HEK293T (cell line): ENCODE measurements around the gene CRAMP1.

Source experiments
- BHLHE40 ChIP-seq: fragments of 450-650 bp; IDR thresholded peaks from 2 replicates; pipeline ENCODE4 v1.6.1; 2016; ENCODE audit warnings: mild to moderate bottlenecking, moderate library complexity, borderline replicate concordance
- CTBP1 ChIP-seq: fragments of 450-650 bp; IDR thresholded peaks from 2 replicates; pipeline ENCODE4 v1.6.1; 2016; ENCODE audit warnings: borderline replicate concordance
- ELF4 ChIP-seq: fragments of 450-650 bp; IDR thresholded peaks from 2 replicates; pipeline ENCODE4 v1.6.1; 2017; ENCODE audit warnings: antibody characterized with exemption
- FOXM1 ChIP-seq: fragments of 450-650 bp; IDR thresholded peaks from 2 replicates; pipeline ENCODE4 v1.6.1; 2017; ENCODE audit warnings: mild to moderate bottlenecking, borderline replicate concordance
- HDGF ChIP-seq: fragments of 450-650 bp; IDR thresholded peaks from 2 replicates; pipeline ENCODE4 v1.6.1; 2017; ENCODE audit warnings: antibody characterized with exemption, borderline replicate concordance
- L3MBTL2 ChIP-seq: fragments of 450-650 bp; conservative IDR thresholded peaks from 2 replicates; pipeline ENCODE4 v1.6.1; 2016; ENCODE audit warnings: mild to moderate bottlenecking
- SP1 ChIP-seq: fragments of 450-650 bp; IDR thresholded peaks from 2 replicates; pipeline ENCODE4 v1.6.1; 2017
- SUZ12 ChIP-seq: fragments of 450-650 bp; IDR thresholded peaks from 2 replicates; pipeline ENCODE4 v1.6.1; 2016; ENCODE audit warnings: mild to moderate bottlenecking

DNA sequence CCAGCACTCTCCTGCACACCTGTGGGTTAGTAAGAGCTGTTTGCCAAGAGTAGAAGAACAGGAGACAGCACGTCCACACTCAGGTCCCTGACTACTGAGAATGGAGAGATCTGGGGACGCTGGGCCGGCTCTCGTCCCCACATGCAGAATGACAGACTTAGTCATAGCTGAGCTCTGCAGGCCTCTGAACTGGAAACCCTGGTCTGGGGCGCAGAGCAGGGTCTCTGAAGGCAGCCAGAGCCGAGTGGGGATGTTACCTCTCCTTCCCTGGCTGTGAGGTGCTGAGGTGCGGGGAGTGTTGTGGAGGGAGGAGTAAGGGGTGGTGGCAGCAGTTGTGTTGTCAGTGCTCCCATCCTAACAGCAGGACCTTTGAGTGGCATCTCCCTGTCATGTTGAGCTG lies 58.7 kb downstream of the CRAMP1 start:
- TF ChIP-seq ELF4 (no peak), HDGF (no peak), FOXM1 (no peak), CTBP1 (no peak), BHLHE40 (no peak), SP1 (no peak), SUZ12 (no peak), L3MBTL2 (no peak)
